GM12878 (cell line): ENCODE results near the gene HK1. TPM values are rescaled to one million over a fixed set of nuclear protein-coding genes. Genes with fewer than 3 reads are reported as not detected.

Experiments
- ATAC-seq: fragments of 200-7000 bp; cut with Tn5 transposase; 3 replicates; pipeline ENCODE4 v1.9.1; 2020; ENCODE audit warnings: mild to moderate bottlenecking, moderate library complexity
- BruUV-seq: library from RNA; stranded (reverse); fragments of 400-500 nt; replicated peaks from 2 replicates; lab custom pipeline; 2021; lab: Mats Ljungman, UMichigan
- CTCF ChIA-PET: fragments of 300-600 bp; sonication (Branson Sonifier 250); formaldehyde crosslinking; extraction: SDS; loops from one replicate; lab custom pipeline; 2021; ENCODE audit warnings: inconsistent platforms; lab: Yijun Ruan, JAX
- POLR2A ChIA-PET: fragments of 350-600 bp; formaldehyde crosslinking; extraction: SDS; loops from one replicate; lab custom pipeline; 2021; ENCODE audit warnings: inconsistent platforms; lab: Charles Lee
- RAD21 ChIA-PET: fragments of 300-600 bp; sonication (Branson Sonifier 250); formaldehyde crosslinking; loops from one replicate; lab custom pipeline; 2023; ENCODE audit warnings: antibody characterized with exemption; ENCODE audit not compliant: unreplicated experiment; lab: Charles Lee
- SMC1A ChIA-PET: fragments of 300-600 bp; sonication (Branson Sonifier 250); formaldehyde crosslinking; loops from one replicate; lab custom pipeline; 2023; ENCODE audit not compliant: unreplicated experiment, uncharacterized antibody; lab: Charles Lee
- DNase-seq: peaks from one replicate; pipeline ENCODE4 v3.0.0-alpha.2; 2011; ENCODE audit warnings: low read depth, low spot score
- FAIRE-seq: peaks from 3 replicates; lab custom pipeline; 2011; peaks lifted over from hg19 to GRCh38; lab: Jason Lieb, UNC
- H2AFZ ChIP-seq: 2 replicates; pipeline ENCODE4 v1.6.0; 2011; ENCODE audit warnings: low read depth, low read length, control low read depth; ENCODE audit not compliant: control insufficient read depth
- H3K27ac ChIP-seq: 2 replicates; pipeline ENCODE4 v1.5.1; 2011; ENCODE audit warnings: control low read depth; ENCODE audit not compliant: control insufficient read depth, insufficient read depth
- H3K27me3 ChIP-seq, 2 experiments: replicated peaks in 1 of 2; 2 replicates each; pipeline versions ENCODE4 v1.6.0 to v1.6.1; 2011; ENCODE audit warnings: low read length in 1 of 2; ENCODE audit not compliant: control insufficient read depth in 2 of 2, insufficient read depth in 2 of 2
- H3K36me3 ChIP-seq, 2 experiments: 2 replicates each; pipeline ENCODE4 v1.5.1; 2011; ENCODE audit warnings: low read length in 1 of 2; ENCODE audit not compliant: control insufficient read depth in 2 of 2, insufficient read depth in 2 of 2
- H3K4me1 ChIP-seq: 2 replicates; pipeline ENCODE4 v1.6.1; 2011; ENCODE audit warnings: mild to moderate bottlenecking, low read length, moderate library complexity, mixed read lengths; ENCODE audit not compliant: control insufficient read depth, insufficient read depth
- H3K4me2 ChIP-seq: 2 replicates; pipeline ENCODE4 v1.6.0; 2011; ENCODE audit warnings: control low read depth; ENCODE audit not compliant: control insufficient read depth, insufficient read depth
- H3K4me3 ChIP-seq: fragments of 200-600 bp; sonication (generic); 2 replicates; pipeline ENCODE4 v1.5.1; 2016
- H3K79me2 ChIP-seq: 2 replicates; pipeline ENCODE4 v1.6.0; 2011; ENCODE audit warnings: low read length; ENCODE audit not compliant: control insufficient read depth, insufficient read depth
- H3K9ac ChIP-seq: 2 replicates; pipeline ENCODE4 v1.8.0; 2011; ENCODE audit warnings: low read length, control low read depth, mixed read lengths; ENCODE audit not compliant: control insufficient read depth, insufficient read depth
- H3K9me3 ChIP-seq: replicated peaks from 3 replicates; pipeline ENCODE4 v1.5.1; 2011; ENCODE audit warnings: mild to moderate bottlenecking, low read length; ENCODE audit not compliant: control insufficient read depth, insufficient read depth
- H4K20me1 ChIP-seq: 2 replicates; pipeline ENCODE4 v1.6.0; 2011; ENCODE audit not compliant: control insufficient read depth, insufficient read depth
- BCL3 ChIP-seq: IDR thresholded peaks from 2 replicates; pipeline ENCODE4 v1.6.1; 2011; ENCODE audit warnings: borderline replicate concordance, low read depth, mild to moderate bottlenecking, moderate library complexity, low read length; ENCODE audit not compliant: insufficient read depth, poor library complexity, severe bottlenecking
- E2F8 ChIP-seq: fragments of 450-650 bp; IDR thresholded peaks from 2 replicates; pipeline ENCODE4 v1.6.1; 2018; ENCODE audit warnings: mild to moderate bottlenecking, low read depth, moderate library complexity; ENCODE audit not compliant: partially characterized antibody
- HDAC2 ChIP-seq: fragments of 200-600 bp; sonication (generic); IDR thresholded peaks from 2 replicates; pipeline ENCODE4 v1.6.1; 2017
- IRF3 ChIP-seq: fragments of 450-650 bp; IDR thresholded peaks from 2 replicates; pipeline ENCODE4 v1.6.1; 2014; ENCODE audit warnings: mild to moderate bottlenecking
- NR2F1 ChIP-seq: fragments of 450-650 bp; conservative IDR thresholded peaks from 2 replicates; pipeline ENCODE4 v1.6.1; 2017; ENCODE audit warnings: mild to moderate bottlenecking
- POLR2AphosphoS2 ChIP-seq: IDR thresholded peaks from 2 replicates; pipeline ENCODE4 v1.6.1; 2011; ENCODE audit warnings: low read depth, mild to moderate bottlenecking, low read length, improper control_type of control experiment, moderate library complexity
- REST ChIP-seq: IDR thresholded peaks from 2 replicates; pipeline ENCODE4 v1.6.1; 2012; ENCODE audit warnings: mild to moderate bottlenecking, low read depth, low read length
- SMC3 ChIP-seq: IDR thresholded peaks from 2 replicates; pipeline ENCODE4 v1.6.1; 2011; ENCODE audit warnings: low read length, improper control_type of control experiment, borderline replicate concordance
- SREBF1 ChIP-seq: IDR thresholded peaks from 2 replicates; pipeline ENCODE4 v1.6.1; 2012; ENCODE audit warnings: mild to moderate bottlenecking, low read length
- ZNF592 ChIP-seq: fragments of 450-650 bp; IDR thresholded peaks from 2 replicates; pipeline ENCODE4 v1.6.1; 2017; ENCODE audit warnings: mild to moderate bottlenecking, moderate library complexity
- WGBS: methylation state at CpG from one replicate; pipeline ENCODE4 v1.1.6; 2016; ENCODE audit warnings: low lambda C conversion rate; ENCODE audit not compliant: insufficient replicate concordance, insufficient coverage; ENCODE audit errors: missing lambda C conversion rate; 5-methylcytosine and 5-hydroxymethylcytosine counted together
- in situ Hi-C: fragments of 300-500 bp; cut with MboI; formaldehyde crosslinking; loops from 9 replicates; pipeline ENCODE4 v1.14.3; 2018; ENCODE audit warnings: mixed read lengths
- intact Hi-C: fragments of 100-400 bp; cut with micrococcal nuclease; formaldehyde crosslinking; loops from one replicate; pipeline ENCODE4 v1.14.2; 2022; ENCODE audit not compliant: unreplicated experiment
- polyA plus RNA-seq, 11 experiments: library from polyadenylated mRNA; depleted of rRNA in 4 of 11; unstranded in 6 of 11; stranded (reverse) in 5 of 11; fragments of >200 nt; fragmentation: Nextera tagmentation in 4 of 11; fragmentation: Illumina TruSeq in 1 of 11; extraction: Ambion mirVana in 4 of 11; extraction: Trizol in 1 of 11; gene quantifications; 1 replicate in 1 of 11; 2 replicates in 10 of 11; pipeline versions ENCODE4 v1.2.1 to v1.2.3, GENCODE V29; 2011 to 2016; ENCODE audit warnings: inconsistent platforms in 2 of 11, missing spikeins in 2 of 11, low read depth in 1 of 11
- total RNA-seq, 4 experiments: library from RNA; depleted of rRNA in 3 of 4; stranded (reverse); fragments of >200 nt in 3 of 4; fragmentation: Illumina TruSeq in 1 of 4; extraction: Trizol in 1 of 4; gene quantifications; 2 replicates each; pipeline versions ENCODE4 v1.2.1 to v1.2.3, GENCODE V29; 2013 to 2021

HK1 gene
- total and polyA plus RNA-seq, 10 of the 15 experiments (the other 5 are each of a cell fraction or from before 2014, with no cell fraction given), result 3.4 to 77.3 (median 46.6) TPM

GRCh38 chr10:69394020-69394419, 115.7 kb downstream of the HK1 start:
- 0% methylated on average over 1 of the region's 1 CpG for WGBS
- H3K4me3 ChIP-seq, result no peak overlapping the region
- ChIA-PET SMC1A (interaction anchor here (0.8 to 1.0 kb wide), 2 partner anchors 10 to 158 kb away, joined by 3 read pairs; no protein-coding TSS in a partner anchor), CTCF (interaction anchor here (0.7 to 7.2 kb wide), 7 partner anchors 13 to 438 kb away, joined by 3 to 126 read pairs (median 16); partner anchors contain the start of gene DDX21), POLR2A (no interaction called here), RAD21 (interaction anchor here (2.0 kb wide), 1 partner anchor 152 kb away, joined by 10 read pairs; no protein-coding TSS in a partner anchor)
- no peak overlapping the region for H3K4me2 ChIP-seq
- FAIRE-seq (no peak), ATAC-seq (no peak), DNase-seq (no peak)
- no peaks in the 10 kb centered on the region for H3K27me3 ChIP-seq
- H3K9ac ChIP-seq, result no peak overlapping the region
- BruUV-seq, result no TSS peak
- no peak overlapping the region for H2AFZ ChIP-seq
- in situ Hi-C loops (no loop called here), intact Hi-C loops (loop anchor here (10.0 kb wide), 1 partner anchor 399 kb away; no protein-coding TSS in a partner anchor)
- no peaks in the 10 kb centered on the region for H3K79me2 ChIP-seq
- no peaks in the 10 kb centered on the region for H3K4me1 ChIP-seq
- H3K36me3 ChIP-seq, result peaks cover 5 to 17% of the 10 kb centered on the region in 2 experiments
- no peaks in the 10 kb centered on the region for H3K9me3 ChIP-seq
- H3K27ac ChIP-seq, result no peak overlapping the region
- no peaks in the 10 kb centered on the region for H4K20me1 ChIP-seq
- TF ChIP-seq REST, result no peak
- TF ChIP-seq SREBF1, result no peak
- TF ChIP-seq NR2F1, result no peak
- no peak for TF ChIP-seq POLR2AphosphoS2
- TF ChIP-seq SMC3, result no peak
- no peak for TF ChIP-seq ZNF592
- TF ChIP-seq HDAC2, result no peak
- TF ChIP-seq E2F8, result no peak
- no peak for TF ChIP-seq BCL3
- no peak for TF ChIP-seq IRF3
